ENCODE measurements around the gene MS4A8.
A peak's percentile ranks its signal among the peaks of the same experiment; 100 is the strongest.
"Not testable (repeated sequence)": the region's sequence is repeated elsewhere in the genome, so short reads cannot be mapped to it uniquely, and the experiment has no call there.

Gene MS4A8

DNA sequence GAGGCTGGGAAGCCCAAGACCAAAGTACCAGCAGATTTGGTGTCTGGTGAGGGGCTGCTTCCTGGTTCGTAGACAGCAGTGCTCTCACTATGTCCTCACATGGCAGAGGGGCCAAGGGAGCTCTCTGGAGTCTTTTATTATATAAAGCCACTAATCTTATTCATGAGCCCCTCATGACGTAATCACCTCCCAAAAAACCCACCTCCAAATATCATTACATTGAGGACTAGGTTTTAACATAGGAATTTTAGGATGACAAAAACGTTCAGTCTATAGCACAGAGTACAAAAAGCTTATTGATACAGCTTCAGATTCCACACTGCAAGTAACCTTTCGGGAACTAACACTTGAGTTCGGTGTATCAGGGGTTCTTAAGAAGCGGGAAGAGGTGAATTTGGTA lies 21.0 kb downstream of the MS4A8 start:
- DNase-seq (ENCODE audit: insufficient read length, low spot score) (no peak), FAIRE-seq (no peak)

DNA sequence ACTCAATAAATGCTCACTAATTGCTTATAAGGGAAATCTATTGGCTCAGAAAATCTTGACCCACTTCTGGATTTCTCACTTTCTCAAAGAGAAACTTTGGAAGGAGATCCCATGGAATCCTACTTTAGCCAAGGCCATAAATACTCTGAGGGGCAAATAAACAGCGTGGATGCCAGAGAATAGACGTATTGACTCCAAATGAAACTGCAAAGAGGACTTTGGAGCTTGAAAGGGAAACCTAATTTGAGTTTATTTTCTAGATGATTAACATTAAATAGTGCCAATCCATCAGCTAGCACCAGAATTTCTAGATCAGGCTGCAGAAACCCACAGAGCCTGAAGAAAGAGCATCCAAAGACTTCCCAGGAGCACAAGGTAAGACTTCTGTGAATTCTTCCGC lies 25.0 kb downstream of the MS4A8 start, which contains the start of gene MS4A18:
Gene MS4A18, plus strand, starts transcription at position 301 of the 400 bp plus-strand sequence.
- DNase-seq (ENCODE audit: insufficient read length, low spot score) (no peak), FAIRE-seq (no peak)

DNA sequence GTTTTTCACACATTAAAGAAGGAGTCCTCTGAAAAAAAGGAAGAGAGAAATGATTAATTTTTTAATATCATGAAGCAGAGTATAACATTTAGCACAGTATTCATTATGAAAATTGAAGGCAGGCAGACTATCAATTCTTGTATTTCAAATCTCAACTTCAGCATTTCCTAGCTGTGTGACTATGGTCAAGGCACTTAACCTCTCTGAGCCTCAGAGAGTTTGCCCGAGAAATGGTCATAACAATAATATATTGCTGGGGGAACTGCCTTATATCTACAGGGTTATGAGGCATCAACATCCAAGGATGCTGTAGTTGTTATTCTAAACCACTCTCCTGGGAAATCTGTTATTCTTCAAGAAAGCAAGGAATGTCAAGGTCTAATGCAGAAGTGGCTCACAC lies 26.2 kb downstream of the MS4A8 start:
- FAIRE-seq (no peak), DNase-seq (ENCODE audit: insufficient read length, low spot score) (no peak)

DNA sequence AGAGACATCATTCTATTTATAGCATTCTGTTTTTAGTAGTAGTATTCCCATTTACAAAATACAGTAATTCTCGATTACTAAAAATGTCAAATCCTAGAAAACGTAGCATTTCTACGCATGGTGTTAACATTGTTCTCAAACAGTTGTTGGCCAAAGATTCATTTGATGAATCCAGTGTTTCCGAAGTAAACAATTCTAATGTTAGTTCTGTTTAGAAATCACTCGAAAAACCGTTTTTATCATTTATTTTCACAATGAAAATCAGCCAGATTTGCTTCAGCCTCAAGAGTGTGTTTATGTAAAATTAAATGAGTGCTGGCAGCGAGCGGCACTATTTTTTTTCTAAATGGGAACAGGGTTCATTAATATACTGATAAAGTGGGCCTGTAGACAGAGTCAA lies 32.2 kb downstream of the MS4A8 start:
- FAIRE-seq (no peak), DNase-seq (ENCODE audit: insufficient read length, low spot score) (no peak)

DNA sequence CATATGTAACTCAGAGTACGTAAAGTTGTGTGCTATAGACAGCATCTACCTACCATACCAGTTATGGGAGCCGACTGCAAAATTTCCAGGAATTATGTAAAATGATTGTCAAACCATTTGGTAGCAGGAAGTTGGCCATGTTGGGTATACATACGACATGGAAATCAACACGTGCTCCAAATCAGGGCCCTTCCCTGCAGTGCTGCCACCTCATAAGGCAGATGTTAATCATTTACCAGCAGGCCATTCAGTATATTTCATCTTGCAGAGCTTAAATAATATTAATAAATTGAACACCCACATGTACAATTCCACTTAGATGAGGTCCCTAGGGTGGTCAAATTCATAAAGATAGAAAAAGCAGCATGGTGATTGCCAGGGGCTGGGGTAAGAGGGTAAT lies 34.9 kb downstream of the MS4A8 start:
- no peak for DNase-seq (ENCODE audit: insufficient read length, low spot score)
- no peak for FAIRE-seq

DNA sequence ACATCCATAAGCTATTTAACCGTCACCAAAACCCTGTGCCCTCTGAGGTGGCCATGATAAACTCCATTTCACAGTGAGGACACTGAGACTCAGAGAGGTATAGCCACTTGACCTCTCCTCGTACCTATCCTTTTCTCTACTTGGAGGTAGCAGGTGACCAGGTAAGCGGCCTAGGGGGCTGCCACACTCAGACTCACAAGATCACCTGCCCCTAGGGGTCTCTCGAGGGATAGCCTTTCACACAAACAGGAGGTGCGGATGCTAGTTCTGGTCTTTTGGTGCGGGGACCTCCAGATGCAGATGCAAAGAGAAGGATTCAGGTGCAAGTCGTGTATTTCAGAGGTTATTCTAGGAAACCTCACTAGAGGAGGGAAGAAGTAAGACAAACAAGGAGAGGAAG lies 39.7 kb downstream of the MS4A8 start:
- DNase-seq (ENCODE audit: insufficient read length, low spot score) (no peak), FAIRE-seq (no peak)

DNA sequence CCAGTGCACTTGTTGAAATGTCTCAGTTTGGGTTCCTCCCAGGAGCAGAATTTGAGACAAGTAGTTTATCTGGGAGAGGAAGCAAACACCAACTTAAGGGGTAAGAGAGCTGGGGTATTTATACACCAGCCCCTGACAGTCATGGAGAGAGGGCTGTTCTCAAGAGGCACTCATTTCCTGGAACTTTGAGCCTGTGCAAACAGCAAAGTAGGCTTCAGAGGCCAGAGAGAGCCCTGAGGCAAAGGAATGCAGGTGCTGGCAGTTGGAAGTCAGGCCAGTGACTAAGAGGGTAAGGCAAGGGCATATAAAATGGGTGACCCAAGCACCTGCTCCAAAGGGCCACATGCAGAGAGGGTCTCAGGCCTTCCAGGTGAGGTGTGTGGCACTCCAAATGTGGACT lies 41.2 kb downstream of the MS4A8 start:
- FAIRE-seq, result no peak
- DNase-seq (ENCODE audit: insufficient read length, low spot score), result no peak

DNA sequence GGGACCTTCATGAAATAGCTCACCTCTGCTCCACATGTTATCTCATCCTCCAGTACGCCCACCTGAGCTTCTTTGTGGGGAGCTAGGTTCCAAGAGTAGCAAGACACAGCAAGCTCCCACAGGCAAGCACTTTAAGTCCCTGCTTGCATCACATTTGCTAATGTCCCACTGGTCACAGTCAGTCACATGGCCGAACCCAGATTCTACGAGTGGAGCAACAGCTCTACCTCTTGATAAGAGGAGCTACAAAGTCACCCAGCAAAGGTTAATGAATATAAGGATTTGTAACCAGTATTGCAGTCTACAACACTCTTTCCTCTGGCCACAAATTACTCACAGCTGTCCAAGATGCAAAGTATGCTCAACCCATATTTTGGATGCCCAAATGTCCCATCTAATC lies 42.0 kb downstream of the MS4A8 start:
- DNase-seq (ENCODE audit: insufficient read length, low spot score) (no peak), FAIRE-seq (no peak)

DNA sequence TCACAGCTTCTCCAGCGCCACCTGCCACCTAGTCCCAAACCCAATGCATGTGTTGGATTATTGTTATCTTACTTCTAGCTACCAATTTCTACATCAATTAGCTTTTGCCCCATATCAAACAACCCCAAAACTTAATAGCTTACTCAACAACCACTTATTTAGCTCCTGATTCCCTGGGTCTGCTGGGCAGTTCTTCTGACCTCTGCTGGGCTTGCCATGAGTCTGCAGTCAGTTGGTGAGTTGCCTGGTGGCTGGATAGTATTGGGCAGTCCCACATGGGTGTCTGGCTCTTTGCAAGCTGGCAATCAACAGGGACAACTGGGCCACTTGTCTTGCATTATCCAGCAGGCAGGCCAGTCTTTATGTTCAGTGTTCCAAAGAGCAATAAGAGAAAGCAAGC lies 43.6 kb downstream of the MS4A8 start:
- FAIRE-seq (no peak), DNase-seq (ENCODE audit: insufficient read length, low spot score) (no peak)

DNA sequence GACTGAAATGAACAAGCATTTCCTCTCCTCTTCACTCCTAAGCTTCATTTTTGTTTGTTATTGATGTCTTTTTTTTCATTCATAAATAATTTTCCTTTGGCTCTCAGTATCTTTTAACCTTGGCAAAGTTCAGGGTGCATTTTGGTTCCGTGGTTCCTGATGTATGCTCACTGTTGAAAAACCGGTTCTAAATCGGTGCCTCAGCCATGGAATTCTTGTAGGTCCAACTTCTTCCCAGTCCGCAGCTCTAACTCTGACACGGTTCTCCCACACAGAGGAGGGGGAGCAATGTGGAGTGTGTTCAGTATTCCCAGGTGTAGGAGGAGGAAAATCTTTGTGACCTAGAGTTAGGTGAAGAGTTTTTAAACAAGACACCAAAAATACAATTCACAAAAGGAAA lies 44.7 kb downstream of the MS4A8 start:
- DNase-seq (ENCODE audit: insufficient read length, low spot score), result no peak
- no peak for FAIRE-seq

DNA sequence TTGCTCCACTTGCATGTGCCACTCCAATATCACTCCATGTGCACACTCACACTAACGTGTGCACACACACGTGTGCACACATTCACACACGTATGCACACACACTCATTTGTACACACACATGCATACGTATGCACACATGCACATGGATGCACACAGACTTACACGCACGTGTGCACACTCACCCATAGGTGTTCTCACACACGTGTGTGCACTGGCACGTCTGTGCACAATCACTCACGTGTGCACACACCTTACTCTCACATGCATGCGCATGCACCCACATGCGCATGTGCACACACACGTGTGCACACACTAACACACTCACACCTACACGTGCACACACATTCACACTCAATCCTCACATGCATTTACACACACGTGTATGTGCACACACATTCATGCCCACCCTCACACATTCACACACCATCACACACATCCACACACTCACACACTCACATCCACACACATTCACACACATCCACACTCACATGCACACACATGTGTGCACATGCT lies 48.0 kb downstream of the MS4A8 start:
- DNase-seq (ENCODE audit: insufficient read length, low spot score) (no peak), FAIRE-seq (peak; percentile 86)

DNA sequence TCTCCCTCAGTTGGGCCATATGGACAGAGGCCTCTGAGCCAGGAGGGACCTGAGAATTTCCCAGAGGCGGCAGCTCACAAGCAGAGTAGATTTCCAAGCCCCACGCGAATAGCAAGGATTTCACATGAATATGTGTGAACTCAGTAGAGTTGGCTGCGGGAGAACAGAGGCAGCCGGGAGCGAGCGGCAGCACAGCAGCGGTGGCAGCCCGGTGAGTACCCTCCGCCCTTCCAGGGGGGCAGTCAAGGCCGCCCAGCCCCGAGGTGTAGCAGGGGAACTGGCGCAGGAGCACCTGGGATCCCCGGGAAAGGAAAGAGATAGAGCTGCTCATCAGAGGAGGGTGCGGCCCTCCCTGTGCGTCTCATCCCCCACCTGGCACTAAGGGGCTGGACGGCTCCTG lies 48.8 kb downstream of the MS4A8 start:
- FAIRE-seq (no peak), DNase-seq (ENCODE audit: insufficient read length, low spot score) (no peak)

DNA sequence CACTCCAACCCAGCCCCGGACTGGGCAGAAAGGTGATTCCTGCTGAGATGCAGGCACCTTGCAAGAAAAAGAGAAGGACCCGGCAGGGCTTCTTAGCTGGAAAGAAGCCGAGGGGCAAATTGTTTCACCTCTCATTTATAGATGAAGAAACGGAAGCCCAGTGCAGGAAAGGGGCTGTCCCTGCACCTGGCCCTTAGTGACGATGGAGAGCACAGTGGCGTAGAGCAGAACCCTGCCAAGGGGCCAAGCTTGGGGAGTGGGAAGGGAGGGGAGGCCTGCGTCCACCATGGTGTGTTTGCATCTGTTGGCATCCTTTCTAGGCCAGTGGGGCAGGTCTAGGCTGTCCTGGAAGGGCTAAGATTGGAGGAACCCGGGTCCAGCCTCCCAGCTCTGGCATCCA lies 49.4 kb downstream of the MS4A8 start:
- FAIRE-seq, result no peak
- no peak for DNase-seq (ENCODE audit: insufficient read length, low spot score)

DNA sequence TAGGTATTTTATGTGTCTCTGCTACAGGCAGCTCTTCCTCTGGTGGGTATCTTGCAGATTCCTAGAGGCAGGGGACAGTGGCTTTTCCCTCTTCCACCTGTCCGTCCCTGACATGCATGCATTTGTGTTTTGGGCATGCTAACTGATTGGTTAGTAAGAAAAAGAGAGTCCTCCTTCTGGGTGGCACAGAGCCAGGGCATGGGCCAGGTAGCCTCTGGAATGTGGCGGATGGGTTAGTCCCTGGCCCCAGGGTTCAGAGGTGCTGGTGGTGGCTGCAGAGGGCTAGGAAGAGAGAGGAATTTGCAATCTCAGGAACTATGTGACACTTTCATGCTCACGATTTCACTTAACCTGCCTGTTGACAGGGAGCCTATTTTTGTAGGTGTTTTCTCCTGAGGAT lies 51.5 kb downstream of the MS4A8 start:
- no peak for DNase-seq (ENCODE audit: insufficient read length, low spot score)
- FAIRE-seq, result no peak

DNA sequence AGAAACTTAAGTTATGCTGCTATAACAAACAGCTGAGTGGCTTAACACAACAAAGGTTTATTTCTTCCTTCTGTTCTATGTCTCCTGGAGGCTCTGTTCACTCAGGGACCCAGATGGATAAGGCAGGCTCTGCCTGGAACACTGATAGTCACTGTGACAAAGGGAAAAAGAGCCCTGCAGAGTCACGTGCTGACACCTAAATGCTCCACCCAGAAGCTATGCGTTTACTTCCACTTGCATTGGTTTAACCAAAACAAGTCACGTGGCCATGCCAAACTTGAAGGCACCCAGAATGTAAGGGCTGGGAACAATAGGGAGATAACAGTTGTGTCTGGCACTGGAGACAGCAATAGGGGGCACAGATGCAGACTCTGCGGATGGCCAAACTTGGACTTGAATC lies 53.9 kb downstream of the MS4A8 start:
- DNase-seq (ENCODE audit: insufficient read length, low spot score) (no peak), FAIRE-seq (no peak)

DNA sequence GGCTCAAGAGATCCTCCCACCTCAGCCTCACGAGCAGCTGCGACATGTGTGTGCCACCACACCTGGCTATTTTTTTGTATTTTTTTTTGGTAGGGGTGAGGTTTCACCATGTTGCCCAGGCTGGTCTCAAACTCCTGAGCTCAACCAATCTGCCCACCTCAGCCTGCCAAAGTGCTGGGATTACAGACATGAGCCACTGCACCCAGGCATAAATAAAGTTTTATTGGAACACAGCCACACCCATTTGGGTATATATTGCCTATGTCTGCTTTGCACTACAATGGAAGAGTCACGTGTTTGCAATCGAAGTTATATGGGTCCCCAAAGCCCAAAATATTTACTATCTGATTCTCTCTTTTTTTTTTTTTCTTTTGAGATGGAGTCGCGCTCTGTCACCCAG lies 55.5 kb downstream of the MS4A8 start:
- no peak for FAIRE-seq
- DNase-seq (ENCODE audit: insufficient read length, low spot score), result no peak

DNA sequence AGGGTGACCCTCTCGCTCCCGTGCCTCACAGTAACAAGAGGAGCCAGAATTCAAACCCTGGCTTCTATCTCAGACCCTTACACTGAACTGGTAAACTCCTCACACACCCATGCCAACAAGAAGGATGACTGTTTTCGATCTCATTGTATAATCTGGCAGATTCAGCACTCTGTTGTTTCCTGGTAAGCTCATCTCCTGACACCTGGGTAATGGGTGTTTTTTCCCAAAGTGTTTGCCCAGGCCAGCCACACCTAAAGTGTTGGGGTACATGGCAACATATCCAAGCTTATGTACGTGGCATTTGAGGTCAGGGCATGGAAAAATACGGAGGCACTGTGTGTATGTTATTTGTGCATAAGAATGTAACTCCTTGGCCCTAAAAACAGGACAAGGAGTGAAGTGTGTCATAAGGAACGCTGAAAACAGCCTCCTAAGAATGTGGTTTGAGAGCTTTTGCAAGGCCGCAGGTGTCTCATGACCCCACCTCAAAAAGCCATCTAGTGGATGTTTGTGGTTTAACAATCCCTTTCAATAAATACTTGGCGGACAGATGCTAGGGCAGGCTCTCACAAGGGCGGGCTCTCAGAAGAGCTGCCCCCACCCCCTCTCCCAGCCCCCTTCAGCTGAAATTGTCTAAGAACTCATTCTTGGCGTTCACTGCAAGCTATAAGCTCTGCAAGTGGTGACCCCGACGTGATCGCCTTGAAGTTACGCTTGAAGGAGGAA lies 57.1 kb downstream of the MS4A8 start, which contains the start of gene MS4A15:
Gene MS4A15, plus strand, starts transcription at position 561 of the 726 bp plus-strand sequence. CDS start 6,867 bp downstream, outside the sequence.
- DNase-seq (ENCODE audit: insufficient read length, low spot score) (no peak), FAIRE-seq (no peak)

DNA sequence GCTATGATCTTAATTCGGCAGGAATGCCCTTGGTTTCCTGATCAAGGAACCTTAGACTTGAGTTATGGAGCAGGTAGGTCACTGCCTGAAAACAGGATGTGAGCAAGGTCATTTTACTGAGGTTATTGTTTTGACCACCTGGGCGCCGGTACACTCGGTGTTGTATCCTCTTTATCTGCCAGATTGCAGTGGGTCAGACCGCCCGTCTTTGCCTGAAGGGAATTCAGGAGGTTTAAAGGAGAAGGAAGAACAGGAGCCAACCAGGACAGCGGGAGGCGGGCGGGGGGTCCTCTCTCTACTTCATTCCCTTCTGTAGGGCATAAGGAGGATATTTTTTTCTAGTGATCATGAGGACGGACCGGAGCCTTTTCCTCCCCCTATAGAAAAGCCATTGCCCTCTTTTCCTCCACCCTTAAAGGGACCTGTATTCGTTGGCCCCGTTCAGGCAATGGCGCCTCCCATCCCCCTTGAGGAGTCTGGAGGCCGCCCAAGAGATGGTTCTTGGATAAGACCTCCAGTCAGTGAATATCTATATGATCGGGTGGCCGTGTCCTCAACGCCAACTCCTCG lies 57.9 kb downstream of the MS4A8 start:
- FAIRE-seq (no peak), DNase-seq (ENCODE audit: insufficient read length, low spot score) (no peak)

DNA sequence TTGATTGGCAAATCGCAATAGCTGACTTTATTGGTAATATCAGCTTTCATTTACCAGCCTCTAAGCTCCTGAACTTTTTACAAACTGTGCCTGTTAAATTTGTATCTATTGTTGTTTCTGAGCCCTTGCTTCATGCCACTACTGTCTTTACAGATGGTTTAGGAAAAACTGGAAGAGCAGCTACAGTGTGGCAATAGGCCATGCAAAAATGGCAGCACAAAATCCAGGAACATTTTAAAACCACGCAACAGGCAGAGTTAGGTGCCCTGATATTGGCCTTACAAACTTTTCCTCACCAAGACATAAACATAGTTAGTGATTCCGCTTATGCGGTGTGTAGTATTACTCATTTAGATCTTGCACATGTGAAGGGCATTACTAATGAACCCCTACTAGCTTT lies 59.3 kb downstream of the MS4A8 start:
- DNase-seq (ENCODE audit: insufficient read length, low spot score), result not testable (repeated sequence)

DNA sequence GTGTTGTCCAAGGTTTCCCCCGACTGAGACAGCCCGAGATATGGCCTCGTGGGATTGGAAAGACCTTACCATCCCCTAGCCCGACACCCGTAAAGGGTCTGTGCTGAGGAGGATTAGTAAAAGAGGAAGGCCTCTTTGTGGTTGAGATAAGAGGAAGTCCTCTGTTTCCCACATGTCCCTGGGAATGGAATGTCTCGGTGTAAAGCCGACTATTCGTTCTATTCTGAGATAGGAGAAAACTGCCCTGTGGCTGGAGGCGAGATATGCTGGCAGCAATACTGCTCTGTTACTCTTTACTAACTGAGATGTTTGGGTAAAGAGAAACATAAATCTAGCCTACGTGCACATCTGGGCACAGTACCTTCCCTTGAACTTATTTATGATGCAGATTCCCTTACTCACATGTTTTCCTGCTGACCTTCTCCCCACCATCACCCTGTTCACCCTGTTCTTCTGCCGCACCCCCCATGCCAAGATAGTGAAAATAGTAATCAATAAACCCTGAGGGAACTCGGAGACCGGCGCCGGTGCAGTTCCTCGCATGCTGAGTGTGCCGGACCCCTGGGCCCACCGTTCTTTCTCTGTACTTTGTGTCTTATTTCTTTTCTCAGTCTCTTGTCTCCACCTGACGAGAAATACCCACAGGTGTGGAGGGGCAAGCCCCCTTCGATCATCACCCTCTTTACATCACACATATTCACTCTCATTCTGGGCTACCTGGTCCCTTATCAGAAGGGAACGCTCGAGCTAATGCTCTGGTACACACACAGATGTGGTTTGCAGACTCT lies 60.2 kb downstream of the MS4A8 start:
- DNase-seq (ENCODE audit: insufficient read length, low spot score); FAIRE-seq: not testable (repeated sequence)

More for the DNA sequence above, 59.3 kb downstream of the MS4A8 start:
- FAIRE-seq, result not testable (repeated sequence)

DNA sequence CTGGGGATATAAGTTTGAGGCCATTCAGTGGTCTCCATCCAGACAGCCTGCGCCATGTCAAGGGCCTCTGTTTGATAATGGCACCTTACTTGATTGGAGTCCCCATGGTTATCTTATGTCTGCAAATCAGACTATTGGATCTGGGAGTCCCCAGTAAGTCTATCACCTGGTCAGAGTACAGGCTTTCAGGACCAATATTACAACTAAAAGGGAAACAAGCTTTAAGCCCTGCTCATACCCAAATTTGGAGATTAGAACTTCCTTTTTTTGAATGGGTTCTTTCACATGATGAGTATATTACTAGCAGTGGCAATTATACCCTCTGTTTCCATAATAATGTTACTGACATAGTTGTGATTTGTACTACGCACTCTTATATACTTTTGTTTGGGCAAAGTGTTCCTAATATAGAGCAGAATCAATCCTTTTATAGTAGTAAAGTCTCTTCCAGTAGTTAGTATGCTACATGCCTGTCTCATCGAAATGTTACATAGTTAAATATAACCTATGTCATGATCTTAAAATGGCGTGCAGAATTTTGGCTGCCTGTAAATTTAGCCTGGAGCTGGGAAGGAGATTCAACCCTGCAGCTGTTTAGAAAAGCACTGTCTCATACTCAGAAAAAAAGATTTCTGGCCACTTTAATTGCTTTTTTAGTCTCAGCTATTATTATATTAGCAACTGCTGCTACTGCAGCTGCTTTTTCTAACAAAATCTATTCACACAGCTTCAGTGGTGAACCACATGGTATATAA lies 62.2 kb downstream of the MS4A8 start:
- no peak for DNase-seq (ENCODE audit: insufficient read length, low spot score)
- no peak for FAIRE-seq
